Measurements from ENCODE around the gene SCRN1.
A peak's percentile ranks its signal among the peaks of the same experiment; 100 is the strongest.

Gene SCRN1

DNA sequence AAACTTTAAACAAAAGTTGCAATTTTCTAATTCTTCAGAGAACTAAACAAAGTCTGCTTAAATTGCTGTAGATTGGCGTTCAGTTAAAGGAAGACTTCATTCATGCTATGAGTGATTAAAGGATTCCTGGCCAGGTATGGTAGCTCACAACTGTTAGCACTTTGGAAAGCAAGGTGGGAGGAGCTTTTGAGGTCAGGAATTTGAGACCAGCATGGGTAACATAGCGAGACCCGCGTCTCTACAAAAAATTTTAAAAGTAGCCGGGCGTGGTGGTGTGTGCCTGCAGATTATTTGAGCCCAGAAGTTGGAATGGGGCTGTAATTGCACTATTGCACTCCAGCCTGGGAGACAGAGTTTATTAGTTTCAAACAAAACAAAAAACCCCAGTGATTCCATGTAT lies 13.5 kb upstream of the SCRN1 start:
- no peak for DNase-seq

DNA sequence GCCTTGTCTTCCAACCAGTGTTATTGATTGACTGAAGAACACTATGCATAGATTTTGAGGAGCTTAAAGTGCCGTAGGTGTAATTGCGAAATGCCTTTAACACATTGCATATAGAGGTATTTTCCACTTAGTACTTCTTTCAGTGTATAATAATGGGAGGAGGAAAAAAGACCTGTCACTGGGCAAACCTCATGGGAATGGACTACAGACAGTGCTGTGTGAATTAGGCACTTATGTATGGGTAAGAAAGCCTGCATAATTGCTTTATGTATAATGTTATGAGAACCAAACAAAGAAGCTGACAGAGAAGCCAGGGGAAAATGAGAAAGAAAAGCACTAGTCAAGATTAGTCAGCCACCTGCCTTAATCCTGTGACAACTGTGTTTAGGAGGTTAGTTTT lies 12.4 kb upstream of the SCRN1 start:
- DNase-seq, result no peak

DNA sequence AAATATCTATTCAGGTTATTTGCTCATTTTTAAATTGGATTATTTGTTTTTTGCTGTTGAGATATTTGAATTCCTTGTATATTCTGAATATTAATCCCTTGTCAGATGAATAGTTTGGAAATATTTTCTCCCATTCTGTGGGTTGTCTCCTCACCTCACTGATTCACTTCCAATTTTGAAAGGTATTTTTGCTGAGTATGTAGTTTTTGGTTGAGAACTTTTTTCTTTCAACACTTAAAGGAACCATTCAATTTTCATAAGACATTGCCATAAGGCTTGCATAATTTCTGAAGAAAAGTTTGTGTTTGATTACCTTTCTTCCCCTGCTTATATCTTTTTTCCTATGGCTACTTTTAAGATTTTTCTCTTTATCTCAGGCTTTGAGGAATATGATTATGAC lies 8.9 kb upstream of the SCRN1 start:
- no peak for DNase-seq

DNA sequence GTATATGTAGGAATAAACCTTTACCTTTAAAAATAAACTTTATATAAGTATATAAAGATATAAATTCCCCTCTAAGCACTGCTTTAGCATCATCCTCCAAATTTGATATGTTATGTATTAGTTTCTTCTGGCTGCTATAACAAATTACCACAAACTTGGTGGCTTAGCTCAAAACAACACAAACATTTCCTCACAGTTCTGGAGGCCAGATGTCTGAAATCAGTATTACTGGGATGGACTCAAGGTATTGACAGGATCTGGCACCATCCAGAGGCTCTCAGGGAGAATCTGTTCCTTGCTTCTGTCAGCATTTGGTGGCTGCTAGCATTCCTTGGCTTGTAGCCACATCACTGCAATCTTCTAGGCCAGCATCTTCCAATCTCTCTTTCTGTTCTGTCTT lies 6.7 kb upstream of the SCRN1 start:
- DNase-seq, result no peak

DNA sequence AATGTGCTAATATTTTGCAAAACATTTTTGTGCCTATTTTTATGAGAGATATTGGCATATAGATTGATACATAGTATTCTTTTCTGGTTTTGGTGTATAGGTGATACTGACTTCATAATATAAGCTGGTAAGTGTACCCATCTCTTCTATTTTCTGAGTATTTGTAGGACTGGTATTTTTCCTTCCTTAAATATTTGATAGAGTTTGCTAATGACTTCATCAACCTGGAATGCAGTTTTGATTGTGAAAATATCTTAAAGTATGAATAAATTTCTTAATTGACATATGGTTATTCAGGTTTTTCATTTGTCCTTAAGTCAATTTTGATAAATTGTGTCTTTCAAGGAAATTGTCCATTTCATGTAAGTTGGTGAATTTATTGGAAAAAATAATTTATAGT lies 6.1 kb upstream of the SCRN1 start:
- DNase-seq, result no peak

DNA sequence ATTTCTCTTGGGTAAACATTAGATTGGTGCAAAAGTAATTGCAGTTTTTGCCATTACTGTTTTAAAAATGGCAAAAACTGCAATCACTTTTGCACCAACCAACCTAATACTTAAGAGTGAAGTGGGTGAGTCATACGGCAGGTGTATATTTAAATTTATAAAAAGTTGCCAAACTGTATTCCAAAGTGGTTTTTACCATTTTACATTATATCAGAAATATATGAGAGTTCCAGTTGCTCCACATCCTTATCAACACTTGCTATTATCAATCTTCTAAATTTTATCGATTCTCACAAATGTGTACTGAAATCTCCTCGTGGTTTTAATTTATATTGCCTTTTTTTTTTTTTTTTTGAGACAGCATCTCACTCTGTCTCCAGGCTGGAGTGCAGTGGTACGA lies 3.5 kb upstream of the SCRN1 start:
- DNase-seq, result no peak

DNA sequence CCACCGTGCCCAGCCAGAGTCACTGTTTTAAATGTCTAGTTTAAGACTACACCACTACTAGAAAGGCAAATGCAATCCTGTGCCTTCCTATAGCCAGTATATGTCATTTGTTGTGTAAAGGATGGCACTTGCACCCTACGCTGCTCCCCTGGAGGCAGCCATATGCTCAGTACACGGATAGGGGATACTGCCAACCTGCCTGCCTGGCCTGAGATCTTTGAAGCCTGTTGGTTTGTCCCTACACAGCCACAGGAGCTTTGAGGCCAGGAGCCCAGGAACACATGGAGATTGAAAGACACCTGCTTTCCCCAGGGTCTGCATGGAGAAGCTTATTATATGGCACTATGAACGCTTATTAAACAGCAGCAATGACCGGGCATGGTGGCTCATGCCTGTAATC lies 2.3 kb upstream of the SCRN1 start:
- no peak for DNase-seq

DNA sequence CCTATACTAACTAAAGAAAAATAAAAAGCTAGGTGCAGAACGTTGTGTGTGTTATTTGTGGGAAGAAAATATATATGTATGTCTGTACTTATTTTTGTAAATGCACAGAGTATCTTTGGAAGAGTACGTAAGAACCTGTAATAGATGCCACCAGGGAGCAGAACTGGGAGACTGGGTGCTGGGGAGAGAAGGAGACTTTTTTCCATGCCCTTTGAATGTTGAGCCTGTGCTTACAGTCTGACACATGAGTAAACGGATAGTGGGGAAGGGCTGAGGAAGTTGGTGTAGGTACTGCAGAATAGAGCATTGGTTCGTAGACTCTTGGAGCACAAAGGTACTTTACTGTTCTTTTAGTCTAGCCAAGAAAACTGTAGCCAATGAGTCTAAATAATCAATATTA lies 1.3 kb upstream of the SCRN1 start:
- DNase-seq, result no peak

DNA sequence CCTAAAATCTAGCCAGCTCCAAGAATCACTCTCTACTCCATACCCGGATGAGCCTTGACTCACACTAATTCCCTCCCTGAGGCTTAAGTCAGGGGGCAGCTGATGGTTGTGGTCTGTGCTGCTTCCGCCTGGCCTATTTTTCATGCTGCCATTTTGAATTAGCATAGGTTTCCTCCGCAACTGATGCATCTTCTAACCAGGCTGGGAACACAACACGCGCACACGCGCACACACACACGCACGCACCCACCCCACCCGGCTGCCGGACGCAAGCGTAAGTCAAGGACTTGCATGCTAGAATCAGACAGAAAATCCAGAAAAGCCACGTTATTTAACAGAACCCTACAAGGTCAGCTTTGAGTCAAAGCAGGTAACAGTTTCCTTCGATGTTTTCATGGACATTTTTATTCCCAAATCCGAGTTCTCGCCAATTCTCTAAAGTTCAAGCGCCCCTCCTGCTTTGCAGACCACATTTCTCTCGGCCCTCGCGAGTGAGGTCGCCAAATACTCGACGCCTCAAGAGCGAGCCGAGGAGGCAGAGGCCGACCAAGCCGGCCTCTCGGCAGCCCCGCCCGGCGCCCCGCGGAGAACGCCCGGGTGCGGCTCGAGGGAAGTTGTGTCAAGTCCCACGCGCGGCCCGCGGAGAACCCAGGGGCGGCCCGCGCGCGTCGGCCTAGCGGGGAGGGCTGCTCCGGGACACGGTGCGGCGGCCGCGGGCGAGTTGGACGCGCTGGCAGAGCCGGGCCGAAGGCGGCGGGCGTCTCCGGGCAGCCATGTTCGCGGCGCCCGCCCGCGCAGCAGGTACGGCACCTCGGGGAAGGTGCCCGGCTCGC lies 961 bp downstream of the SCRN1 start:
- peak; percentile 45 for DNase-seq

DNA sequence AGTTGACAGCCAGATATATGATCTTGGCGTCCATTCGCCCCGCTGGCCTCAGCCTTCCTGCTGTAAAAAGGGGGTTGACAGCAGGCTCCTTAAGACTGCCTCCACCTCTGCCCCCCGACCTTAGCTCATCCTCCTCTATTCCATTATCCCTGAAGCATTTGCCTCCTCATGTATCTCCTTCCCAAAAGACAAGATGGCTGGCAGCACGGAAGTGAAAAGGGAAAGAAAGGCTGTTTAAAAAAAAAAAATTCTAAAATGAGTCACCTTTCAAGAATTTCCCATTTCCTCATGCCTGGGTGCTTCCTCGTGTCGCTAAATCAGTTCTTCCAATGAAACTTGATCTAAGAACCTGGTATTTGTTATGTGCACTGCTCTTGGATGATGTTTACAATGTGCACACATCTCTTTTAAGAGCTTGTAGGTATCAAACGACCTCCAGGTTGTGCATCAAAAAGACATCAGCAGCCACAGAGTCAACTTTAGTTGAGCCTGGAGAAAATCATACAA lies 1.7 kb downstream of the SCRN1 start:
- no peak for DNase-seq

DNA sequence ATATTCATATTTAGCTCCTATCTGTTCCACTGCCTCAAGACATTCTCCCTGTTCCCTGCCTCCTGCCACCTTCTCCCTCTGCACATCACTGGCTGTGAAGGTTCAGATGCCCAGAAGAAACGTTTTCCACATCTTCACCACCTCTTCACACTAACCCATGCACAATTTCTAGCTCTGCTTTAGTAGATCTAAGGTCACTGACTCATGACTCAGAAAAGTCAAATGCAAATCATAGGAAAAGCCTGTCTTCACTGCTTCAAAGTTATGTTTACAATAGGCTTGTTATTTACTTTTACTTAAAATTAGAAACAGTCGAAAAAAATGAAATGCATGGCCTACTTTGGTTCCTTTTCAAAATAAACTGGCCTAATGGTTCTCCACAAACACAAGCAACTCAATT lies 2.5 kb downstream of the SCRN1 start:
- DNase-seq, result no peak

DNA sequence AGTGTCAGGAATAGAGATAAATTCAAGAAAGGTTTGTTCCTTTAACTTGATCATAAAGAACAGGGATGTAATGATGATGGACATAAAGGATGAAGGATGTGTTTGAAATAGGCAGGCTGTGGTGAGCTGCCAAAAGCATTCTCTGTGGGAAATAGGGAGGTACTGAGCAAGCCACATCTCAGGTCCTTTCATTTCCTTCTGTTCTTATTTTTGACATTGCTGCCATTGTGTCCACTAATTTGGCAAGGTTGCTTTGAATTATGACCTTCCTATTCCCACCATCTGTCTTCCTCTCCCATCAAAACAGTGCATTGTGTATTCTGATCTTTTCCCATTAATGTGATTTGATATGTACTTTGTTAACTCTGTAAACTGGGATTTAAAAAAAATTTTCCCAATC lies 9.4 kb downstream of the SCRN1 start:
- no peak for DNase-seq

DNA sequence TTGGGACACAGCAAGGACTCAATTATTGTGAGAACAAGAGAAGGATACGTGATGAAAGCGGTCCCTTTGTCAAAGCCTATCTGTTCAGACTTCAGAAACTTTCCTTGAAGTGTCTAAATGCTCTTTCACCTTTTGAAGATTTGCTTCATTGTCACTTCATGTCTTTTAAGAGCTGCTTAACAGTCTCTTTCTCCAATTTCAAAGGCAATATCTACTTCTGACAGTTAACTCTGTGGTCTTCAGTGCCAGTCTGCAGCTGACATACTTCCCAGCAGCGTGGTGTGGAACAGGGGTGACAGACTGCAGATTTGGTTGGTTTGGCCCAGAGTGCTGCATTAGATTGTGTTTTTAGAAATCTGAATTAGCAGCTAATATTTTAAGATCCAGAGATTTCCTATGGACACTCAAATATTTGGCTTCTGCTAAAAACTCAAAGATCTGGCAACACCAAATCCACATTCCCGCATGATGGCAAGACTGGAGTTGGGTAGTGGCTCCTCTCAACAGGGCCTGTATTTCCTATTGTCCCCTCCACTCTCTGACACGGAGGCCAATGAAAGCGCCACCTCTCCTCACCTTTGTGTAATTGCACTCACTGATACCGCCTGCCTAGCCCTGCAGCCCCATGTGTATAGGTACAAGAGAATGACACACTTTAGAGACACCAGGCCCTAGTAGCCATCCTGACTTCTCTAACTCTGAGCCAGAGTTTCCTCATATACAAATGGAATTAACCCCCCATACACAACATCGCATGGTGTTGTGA lies 11.5 kb downstream of the SCRN1 start:
- DNase-seq, result no peak

DNA sequence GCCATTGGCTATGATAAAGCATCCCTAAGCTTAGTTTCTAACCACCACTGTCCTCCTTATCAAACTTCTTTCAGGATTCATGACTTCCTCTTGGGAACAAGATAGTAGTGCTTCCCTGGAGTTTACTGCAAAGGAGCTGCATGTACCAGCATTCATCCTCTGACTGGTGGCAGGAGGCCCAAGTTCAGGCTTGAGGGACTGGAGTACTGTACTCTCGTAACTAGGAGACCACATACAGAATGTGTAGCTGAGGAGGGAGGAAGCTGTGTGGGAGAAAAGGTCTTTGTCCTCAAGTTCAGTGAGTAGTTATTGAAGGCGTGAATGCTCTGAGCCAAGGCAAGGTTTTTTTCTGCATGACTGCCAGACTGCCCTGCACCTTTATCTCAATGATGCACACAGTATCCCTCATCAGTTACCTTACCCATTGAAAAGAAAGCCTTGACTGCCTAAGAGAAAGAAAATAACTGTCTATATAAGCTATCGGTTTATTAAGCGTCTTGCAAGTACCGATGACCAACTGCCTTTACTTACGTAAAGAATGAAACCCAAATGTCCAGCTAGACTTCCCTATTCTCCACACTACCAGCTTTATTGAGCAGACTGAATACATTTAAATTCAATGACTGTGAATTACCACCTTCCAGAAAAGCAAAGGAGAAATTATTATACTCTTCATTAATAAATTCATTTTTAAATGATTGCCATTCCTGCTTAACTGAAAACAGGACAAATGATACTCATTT lies 12.8 kb downstream of the SCRN1 start:
- DNase-seq, result no peak

DNA sequence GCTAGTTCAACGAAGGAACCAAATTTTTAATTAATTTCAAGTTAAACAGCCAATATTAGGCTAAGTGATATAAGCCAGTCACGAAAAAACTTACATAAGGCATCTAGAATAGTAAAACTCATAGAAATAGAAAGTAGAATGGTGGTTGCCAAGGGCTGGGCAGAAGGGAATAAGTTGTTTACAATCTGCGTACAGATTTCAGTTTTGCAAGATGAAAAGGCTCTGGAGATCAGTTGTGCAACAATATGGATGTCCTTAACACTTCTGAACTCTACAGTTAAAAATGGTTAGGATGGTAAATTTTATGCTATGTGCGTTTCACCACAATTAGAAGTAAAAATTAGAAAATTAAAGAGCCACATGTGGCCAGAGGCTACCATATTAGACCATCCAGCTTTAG lies 13.3 kb downstream of the SCRN1 start:
- DNase-seq, result no peak

DNA sequence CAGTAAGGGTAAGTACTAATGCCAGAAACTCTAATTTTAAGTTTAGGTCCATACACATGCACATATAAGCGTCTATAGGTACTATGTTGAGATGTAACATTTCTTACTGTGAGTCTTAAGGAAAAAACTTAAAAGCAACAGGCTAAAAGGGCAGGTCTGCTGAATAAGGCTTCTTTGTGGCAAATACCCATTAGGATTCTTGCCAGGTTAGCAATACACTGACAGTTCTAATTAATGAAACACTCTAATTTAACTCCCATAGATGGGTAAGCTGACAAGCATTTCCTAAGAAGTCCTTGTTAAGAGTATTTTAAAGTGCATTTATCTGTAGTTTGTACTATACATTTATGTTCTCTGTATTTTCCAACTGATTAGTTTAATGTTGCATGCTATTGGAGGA lies 14.0 kb downstream of the SCRN1 start:
- DNase-seq, result no peak

DNA sequence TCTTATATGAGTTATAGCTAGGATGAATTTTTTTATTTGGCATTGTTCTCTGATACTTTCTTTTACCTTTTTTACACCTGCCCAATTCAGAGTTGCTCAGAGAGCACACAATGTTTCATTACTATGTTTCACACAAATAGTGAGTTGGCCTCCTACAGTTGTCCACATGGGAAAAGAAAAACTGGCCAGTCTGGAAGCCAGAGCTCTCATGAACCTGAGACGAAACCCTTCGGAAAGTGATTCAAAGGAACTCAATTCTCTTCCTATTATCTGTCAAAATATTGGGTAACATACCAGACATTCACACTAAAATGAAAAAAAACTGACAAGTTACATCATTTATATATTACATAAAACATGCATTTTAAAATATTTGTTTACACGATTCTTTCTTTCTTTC lies 15.3 kb downstream of the SCRN1 start:
- no peak for DNase-seq

DNA sequence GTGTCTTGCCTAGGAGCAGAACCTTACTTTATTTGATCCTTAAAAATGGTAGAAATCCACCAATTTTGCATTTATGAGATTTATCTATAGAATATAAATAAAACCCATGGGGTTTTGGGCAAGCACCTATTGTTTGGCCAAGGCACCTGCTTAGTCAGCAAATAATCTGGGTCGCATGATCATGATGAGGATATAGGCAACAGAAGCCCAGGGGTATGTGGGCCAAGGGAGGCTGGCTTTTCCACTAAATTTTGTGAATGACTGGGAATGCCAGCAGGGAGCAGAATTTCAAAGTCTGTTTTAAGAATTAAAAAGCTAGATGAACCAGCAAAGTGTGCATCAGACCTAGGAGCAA lies 17.3 kb downstream of the SCRN1 start:
- no peak for DNase-seq

DNA sequence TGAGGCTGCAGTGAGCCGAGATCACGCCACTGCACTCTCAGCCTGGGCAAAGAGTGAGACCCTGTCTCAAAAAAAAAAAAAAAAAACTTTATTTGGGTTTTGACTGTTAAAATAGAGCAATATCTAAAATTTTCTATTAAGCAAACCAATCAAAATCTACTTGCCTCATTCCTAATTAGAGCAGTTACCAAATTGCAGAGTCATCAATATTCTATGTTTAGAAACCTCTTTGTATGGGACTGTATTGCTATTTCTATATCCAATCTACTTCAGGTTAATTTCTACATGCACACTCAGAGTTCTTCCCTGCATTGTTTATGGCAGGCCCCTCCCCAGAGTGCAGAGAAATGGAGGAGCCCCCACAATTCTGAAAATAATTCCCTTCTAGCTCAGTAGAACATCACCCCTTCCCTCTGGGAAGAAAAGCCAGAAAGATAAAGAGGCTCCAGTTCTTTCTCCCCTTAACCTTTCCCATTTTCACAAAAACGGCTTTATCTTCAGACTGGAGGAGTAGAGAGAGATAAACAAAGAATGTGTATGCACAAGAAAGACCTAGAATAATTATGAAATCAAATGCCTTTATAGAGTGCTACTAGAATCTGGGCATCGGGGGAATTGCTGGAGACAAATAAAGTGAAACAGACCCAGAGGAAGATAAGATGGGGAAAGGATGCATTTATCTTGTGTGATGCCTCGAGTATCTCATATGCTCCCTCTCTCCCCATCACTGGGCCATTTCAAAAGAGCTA lies 17.9 kb downstream of the SCRN1 start:
- no peak for DNase-seq

DNA sequence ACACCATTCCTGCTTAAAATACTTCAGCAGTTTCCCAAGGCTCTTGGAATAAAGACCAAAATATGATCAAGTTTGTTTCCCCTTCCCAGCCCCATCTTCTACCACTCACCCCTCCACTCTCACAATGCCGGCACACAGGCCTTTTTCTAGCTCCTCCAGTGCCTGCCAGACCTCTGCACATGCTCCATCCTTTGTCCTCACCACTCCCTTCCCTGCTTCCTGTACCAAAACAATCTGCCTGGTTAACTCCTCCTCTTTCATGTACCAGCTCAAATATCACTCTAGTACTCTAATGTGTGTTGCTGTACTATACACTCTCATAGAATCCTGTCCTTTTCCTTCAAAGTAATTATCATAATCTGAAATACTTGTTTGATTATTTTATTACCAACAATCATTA lies 19.4 kb downstream of the SCRN1 start:
- no peak for DNase-seq

DNA sequence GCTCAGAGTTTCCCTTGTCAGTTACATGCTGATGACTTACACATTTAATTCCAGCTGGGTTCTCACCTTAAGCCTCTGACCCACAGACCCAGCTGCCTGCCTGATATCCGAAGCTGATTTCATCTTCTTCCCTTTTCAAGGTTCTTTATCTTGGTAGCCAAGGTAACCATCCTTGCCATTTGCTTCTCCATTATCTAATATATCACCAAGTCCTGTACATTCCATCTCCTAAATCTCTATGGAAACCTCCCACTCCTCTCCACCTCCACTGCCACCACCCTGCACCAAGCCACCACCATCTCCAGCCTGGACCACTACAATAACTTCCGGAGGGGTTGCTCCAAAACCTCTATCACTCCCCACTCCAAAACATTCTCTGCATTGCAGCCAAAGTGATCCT lies 19.9 kb downstream of the SCRN1 start:
- DNase-seq, result no peak

DNA sequence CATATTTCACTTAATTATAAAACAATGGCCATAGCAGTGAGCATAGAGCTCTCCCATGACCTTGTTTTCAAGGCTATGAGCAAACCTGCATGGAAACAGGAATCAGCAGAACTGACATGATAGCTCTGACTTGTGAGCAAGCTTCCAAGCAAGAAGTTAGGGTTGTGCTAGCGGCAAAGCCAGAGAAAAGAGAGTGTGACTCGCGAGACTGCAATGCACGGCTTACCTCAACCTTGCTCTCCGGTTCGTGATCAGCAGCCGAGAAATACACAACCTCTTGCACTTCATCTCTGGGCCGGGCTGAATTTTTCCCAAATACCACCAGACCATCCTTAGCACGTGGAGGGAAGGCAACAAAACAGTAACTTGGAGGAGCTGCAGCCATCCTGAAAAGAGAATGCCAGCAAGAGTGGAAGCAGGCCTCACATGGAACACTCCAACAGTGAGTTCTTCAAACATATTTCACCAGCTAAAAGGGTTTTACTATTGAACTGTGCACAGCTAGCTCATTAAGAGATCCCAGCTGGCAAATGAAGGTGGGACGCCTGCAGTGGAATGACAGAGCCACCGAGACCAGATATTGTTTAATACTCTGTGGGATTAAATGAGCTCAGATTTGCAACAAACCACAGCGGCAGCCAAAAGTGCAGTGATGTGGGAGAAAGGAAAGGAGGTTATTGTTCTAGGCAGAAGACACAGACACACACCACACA lies 20.8 kb downstream of the SCRN1 start:
- no peak for DNase-seq

All from activated T-cell treated with anti-CD3 and anti-CD28 coated beads, Interleukin-2, amount 50 U/mL, for 1 hour (primary cell).